ENCODE results near the gene NCF2.

GRCh38 chr1:183515002-183515689, 75.1 kb downstream of the NCF2 start:
- no peak for TF ChIP-seq CTCF (IDR thresholded peaks at IDR 0.05; ENCODE audit: low read depth, low read length)
- TF ChIP-seq EZH2phosphoT487 (IDR thresholded peaks at IDR 0.05; ENCODE audit: low read depth), result no peak

All from OCI-LY3 (cell line).